ENCODE results near the gene HOXA2. TPM values are rescaled to one million over a fixed set of nuclear protein-coding genes. Genes with fewer than 3 reads are reported as not detected.
A peak's percentile ranks its signal among the peaks of the same experiment; 100 is the strongest.

The HOXA2 gene
- total and polyA plus RNA-seq, 4 donors = 4.4 to 17.9 (median 12.9) TPM

- peak overlapping the region; percentile 98 for H3K27ac ChIP-seq (ENCODE audit: low read depth, low read length)
- 13% methylated on average over 34 of the region's 47 CpGs for WGBS (ENCODE audit: insufficient coverage)
- H3K36me3 ChIP-seq (ENCODE audit: control insufficient read depth, insufficient read depth, low read length) = peaks cover 27% of the 10 kb centered on the region
- peaks cover 78% of the 10 kb centered on the region for H3K4me1 ChIP-seq (ENCODE audit: control insufficient read depth, insufficient read depth, low read length)
- H3K4me3 ChIP-seq (ENCODE audit: low read depth, low read length) = peak overlapping the region; percentile 85
- H3K27me3 ChIP-seq (ENCODE audit: control insufficient read depth, insufficient read depth, low read length) = peaks cover 8% of the 10 kb centered on the region
- no peaks in the 10 kb centered on the region for H3K9me3 ChIP-seq (ENCODE audit: control insufficient read depth, insufficient read depth, low read length)
- DNase-seq (ENCODE audit: low read depth in 4 of 6, low spot score in 6 of 6) = peak in 4 of 6 donors; percentile 35 to 87 (median 56)
These were observed 5.2 kb upstream of the HOXA2 start for GRCh38 chr7:27107391-27108381.

- Histone ChIP-seq H3K9me3 (ENCODE audit: control insufficient read depth, insufficient read depth, low read length) (no peaks in the 10 kb centered on the region), H3K36me3 (ENCODE audit: control insufficient read depth, insufficient read depth, low read length) (peaks cover 27% of the 10 kb centered on the region), H3K27me3 (ENCODE audit: control insufficient read depth, insufficient read depth, low read length) (peaks cover 8% of the 10 kb centered on the region), H3K4me1 (ENCODE audit: control insufficient read depth, insufficient read depth, low read length) (peaks cover 79% of the 10 kb centered on the region), H3K4me3 (ENCODE audit: low read depth, low read length) (peak overlapping the region; percentile 85), H3K27ac (ENCODE audit: low read depth, low read length) (peak overlapping the region; percentile 98)
- peak in 1 of 6 donors; percentile 22 for DNase-seq (ENCODE audit: low read depth in 4 of 6, low spot score in 6 of 6)
- 14% methylated on average over 5 of the region's 14 CpGs for WGBS (ENCODE audit: insufficient coverage)
These were observed 4.4 kb upstream of the HOXA2 start for GRCh38 chr7:27106901-27107240.

GRCh38 chr7:27106181-27106900 lies 3.9 kb upstream of the HOXA2 start:
- Histone ChIP-seq H3K27me3 (ENCODE audit: control insufficient read depth, insufficient read depth, low read length) (peaks cover 12% of the 10 kb centered on the region), H3K9me3 (ENCODE audit: control insufficient read depth, insufficient read depth, low read length) (no peaks in the 10 kb centered on the region), H3K36me3 (ENCODE audit: control insufficient read depth, insufficient read depth, low read length) (peaks cover 27% of the 10 kb centered on the region), H3K4me1 (ENCODE audit: control insufficient read depth, insufficient read depth, low read length) (peaks cover 79% of the 10 kb centered on the region), H3K27ac (ENCODE audit: low read depth, low read length) (peak overlapping the region; percentile 98), H3K4me3 (ENCODE audit: low read depth, low read length) (peak overlapping the region; percentile 85)
- WGBS (ENCODE audit: insufficient coverage) = 4% methylated on average over 43 of the region's 44 CpGs
- DNase-seq (ENCODE audit: low read depth in 4 of 6, low spot score in 6 of 6) = peak in 4 of 6 donors; percentile 41 to 89 (median 59)

- 25% methylated on average over 2 of the region's 13 CpGs for WGBS (ENCODE audit: insufficient coverage)
- DNase-seq (ENCODE audit: low read depth in 4 of 6, low spot score in 6 of 6) = peak in 4 of 6 donors; percentile 26 to 89 (median 60)
- peak overlapping the region; percentile 98 for H3K27ac ChIP-seq (ENCODE audit: low read depth, low read length)
These were observed 3.0 kb upstream of the HOXA2 start for GRCh38 chr7:27105301-27106031.

GRCh38 chr7:27104341-27105058 lies 2.0 kb upstream of the HOXA2 start:
- Histone ChIP-seq H3K27ac (ENCODE audit: low read depth, low read length) (peak overlapping the region; percentile 98), H3K4me1 (ENCODE audit: control insufficient read depth, insufficient read depth, low read length) (peaks cover 64% of the 10 kb centered on the region), H3K27me3 (ENCODE audit: control insufficient read depth, insufficient read depth, low read length) (peaks cover 12% of the 10 kb centered on the region), H3K9me3 (ENCODE audit: control insufficient read depth, insufficient read depth, low read length) (no peaks in the 10 kb centered on the region), H3K36me3 (ENCODE audit: control insufficient read depth, insufficient read depth, low read length) (peaks cover 20% of the 10 kb centered on the region), H3K4me3 (ENCODE audit: low read depth, low read length) (peak overlapping the region; percentile 85)
- DNase-seq (ENCODE audit: low read depth in 4 of 6, low spot score in 6 of 6) = peak in 4 of 6 donors; percentile 42 to 86 (median 79)
- WGBS (ENCODE audit: insufficient coverage) = 19% methylated on average over 7 of the region's 13 CpGs

More at GRCh38 chr7:27105301-27106031, 3.0 kb upstream of the HOXA2 start:
- H3K9me3 ChIP-seq (ENCODE audit: control insufficient read depth, insufficient read depth, low read length) = no peaks in the 10 kb centered on the region
- H3K27me3 ChIP-seq (ENCODE audit: control insufficient read depth, insufficient read depth, low read length) = peaks cover 12% of the 10 kb centered on the region
- H3K4me3 ChIP-seq (ENCODE audit: low read depth, low read length) = peak overlapping the region; percentile 85
- peaks cover 27% of the 10 kb centered on the region for H3K36me3 ChIP-seq (ENCODE audit: control insufficient read depth, insufficient read depth, low read length)
- peaks cover 74% of the 10 kb centered on the region for H3K4me1 ChIP-seq (ENCODE audit: control insufficient read depth, insufficient read depth, low read length)

GRCh38 chr7:27103489-27104226 lies 1.2 kb upstream of the HOXA2 start:
- Histone ChIP-seq H3K27ac (ENCODE audit: low read depth, low read length) (peak overlapping the region; percentile 98), H3K27me3 (ENCODE audit: control insufficient read depth, insufficient read depth, low read length) (peaks cover 14% of the 10 kb centered on the region), H3K4me1 (ENCODE audit: control insufficient read depth, insufficient read depth, low read length) (peaks cover 60% of the 10 kb centered on the region), H3K4me3 (ENCODE audit: low read depth, low read length) (peak overlapping the region; percentile 85), H3K36me3 (ENCODE audit: control insufficient read depth, insufficient read depth, low read length) (peaks cover 20% of the 10 kb centered on the region), H3K9me3 (ENCODE audit: control insufficient read depth, insufficient read depth, low read length) (no peaks in the 10 kb centered on the region)
- 23% methylated on average over 21 of the region's 35 CpGs for WGBS (ENCODE audit: insufficient coverage)
- peak in 5 of 6 donors; percentile 40 to 85 (median 54) for DNase-seq (ENCODE audit: low read depth in 4 of 6, low spot score in 6 of 6)

GRCh38 chr7:27101957-27102580 lies 414 bp downstream of the HOXA2 start:
- DNase-seq (ENCODE audit: low read depth in 4 of 6, low spot score in 6 of 6) = peak in 3 of 6 donors; percentile 22 to 69 (median 42)
- H3K9me3 ChIP-seq (ENCODE audit: control insufficient read depth, insufficient read depth, low read length) = no peaks in the 10 kb centered on the region
- H3K27me3 ChIP-seq (ENCODE audit: control insufficient read depth, insufficient read depth, low read length) = peaks cover 22% of the 10 kb centered on the region
- 2% methylated on average over 34 of the region's 39 CpGs for WGBS (ENCODE audit: insufficient coverage)
- H3K4me1 ChIP-seq (ENCODE audit: control insufficient read depth, insufficient read depth, low read length) = peaks cover 63% of the 10 kb centered on the region
- peaks cover 12% of the 10 kb centered on the region for H3K36me3 ChIP-seq (ENCODE audit: control insufficient read depth, insufficient read depth, low read length)
- peak overlapping the region; percentile 85 for H3K4me3 ChIP-seq (ENCODE audit: low read depth, low read length)
- H3K27ac ChIP-seq (ENCODE audit: low read depth, low read length) = peak overlapping the region; percentile 98
